ENCODE results near the gene PLXNB1.

The PLXNB1 gene

DNA sequence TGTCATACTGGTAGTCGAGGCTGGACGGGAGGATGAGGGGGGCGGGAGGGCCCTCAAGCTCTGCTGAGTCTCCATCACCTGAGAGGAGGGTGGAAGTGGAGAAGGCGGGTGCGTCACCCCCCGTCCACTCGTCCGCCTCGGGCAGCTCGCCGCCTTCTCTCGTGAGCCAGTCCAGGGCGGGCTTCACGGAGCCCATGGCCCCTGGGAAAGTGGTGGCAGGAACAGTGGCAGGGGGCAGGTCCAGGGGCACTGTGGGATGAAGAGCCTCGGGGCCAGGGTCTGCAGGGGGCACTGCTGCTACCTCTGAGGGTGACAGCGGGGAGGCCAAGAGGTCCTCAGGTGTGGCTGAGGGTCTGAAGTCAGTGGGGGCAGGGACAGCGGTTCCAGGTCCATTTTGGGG is 10.3 kb downstream of the PLXNB1 start:
- TF ChIP-seq POLR2AphosphoS5 (IDR thresholded peaks at IDR 0.05; ENCODE audit: low read depth, low read length): no peak

GRCh38 chr3:48419149-48419548 is 10.7 kb downstream of the PLXNB1 start:
- TF ChIP-seq TAF1 (IDR thresholded peaks at IDR 0.05; ENCODE audit: borderline replicate concordance, insufficient read depth, low read length) (no peak), REST (IDR thresholded peaks at IDR 0.05; ENCODE audit: insufficient read depth in 1 of 2, low read depth in 2 of 2, low read length in 2 of 2) (no peak), FOXP2 (optimal IDR thresholded peaks at IDR 0.05; ENCODE audit: borderline replicate concordance, extremely low read depth, extremely low read length, insufficient read depth) (no peak), POLR2AphosphoS5 (IDR thresholded peaks at IDR 0.05; ENCODE audit: low read depth, low read length) (no peak)

GRCh38 chr3:48418651-48419050 is 11.2 kb downstream of the PLXNB1 start:
- TF ChIP-seq SIN3A (IDR thresholded peaks at IDR 0.05; ENCODE audit: borderline replicate concordance, insufficient read depth, low read length) (no peak), REST (IDR thresholded peaks at IDR 0.05; ENCODE audit: insufficient read depth in 1 of 2, low read depth in 2 of 2, low read length in 2 of 2) (no peak), POLR2AphosphoS5 (IDR thresholded peaks at IDR 0.05; ENCODE audit: low read depth, low read length) (no peak), TAF1 (IDR thresholded peaks at IDR 0.05; ENCODE audit: borderline replicate concordance, insufficient read depth, low read length) (no peak), FOXP2 (optimal IDR thresholded peaks at IDR 0.05; ENCODE audit: borderline replicate concordance, extremely low read depth, extremely low read length, insufficient read depth) (no peak)

GRCh38 chr3:48418140-48418539 is 11.7 kb downstream of the PLXNB1 start:
- no peak for TF ChIP-seq REST (IDR thresholded peaks at IDR 0.05; ENCODE audit: insufficient read depth in 1 of 2, low read depth in 2 of 2, low read length in 2 of 2)
- no peak for TF ChIP-seq TAF1 (IDR thresholded peaks at IDR 0.05; ENCODE audit: borderline replicate concordance, insufficient read depth, low read length)
- no peak for TF ChIP-seq POLR2AphosphoS5 (IDR thresholded peaks at IDR 0.05; ENCODE audit: low read depth, low read length)
- TF ChIP-seq FOXP2 (optimal IDR thresholded peaks at IDR 0.05; ENCODE audit: borderline replicate concordance, extremely low read depth, extremely low read length, insufficient read depth): no peak
- no peak for TF ChIP-seq SIN3A (IDR thresholded peaks at IDR 0.05; ENCODE audit: borderline replicate concordance, insufficient read depth, low read length)

DNA sequence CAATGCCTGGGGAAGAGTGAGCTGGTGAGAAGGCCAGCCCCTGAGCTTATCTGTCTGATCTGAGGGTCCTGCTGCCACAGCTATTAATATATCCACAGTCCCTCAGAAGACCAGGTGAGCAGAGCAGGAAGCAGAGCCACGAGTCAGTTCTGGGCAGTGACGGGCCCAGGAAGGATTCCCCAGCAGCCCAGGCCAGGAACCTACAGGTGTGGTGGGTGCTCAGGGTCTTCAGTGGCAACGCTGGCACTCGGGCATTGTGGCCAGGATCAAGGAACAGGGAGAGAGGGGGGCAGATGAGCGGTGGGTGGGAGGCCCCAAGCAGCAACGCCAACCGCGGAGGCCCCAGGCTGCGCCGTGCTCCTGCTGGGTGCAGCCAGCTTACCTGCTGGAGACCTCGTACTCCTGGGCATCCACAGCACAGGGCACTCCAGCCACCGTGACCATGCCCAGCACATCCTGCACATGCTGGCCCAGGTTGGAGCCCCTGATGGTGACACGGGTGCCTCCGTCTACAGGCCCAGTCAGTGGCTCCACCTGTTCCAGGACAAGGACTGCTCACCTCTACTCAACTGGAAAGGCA is 12.3 kb downstream of the PLXNB1 start:
- TF ChIP-seq POLR2AphosphoS5 (IDR thresholded peaks at IDR 0.05; ENCODE audit: low read depth, low read length) (no peak), REST (IDR thresholded peaks at IDR 0.05; ENCODE audit: insufficient read depth in 1 of 2, low read depth in 2 of 2, low read length in 2 of 2) (no peak), FOXP2 (optimal IDR thresholded peaks at IDR 0.05; ENCODE audit: borderline replicate concordance, extremely low read depth, extremely low read length, insufficient read depth) (no peak), TAF1 (IDR thresholded peaks at IDR 0.05; ENCODE audit: borderline replicate concordance, insufficient read depth, low read length) (no peak), SIN3A (IDR thresholded peaks at IDR 0.05; ENCODE audit: borderline replicate concordance, insufficient read depth, low read length) (no peak)

Measured in PFSK-1 (cell line).